ENCODE measurements around the gene TACR2.
"Not testable (repeated sequence)": the region's sequence is repeated elsewhere in the genome, so short reads cannot be mapped to it uniquely, and the experiment has no call there.

TACR2 gene

GRCh38 chr10:69451209-69451783 lies 34.6 kb upstream of the TACR2 start, which contains the start of gene TSPAN15:
Gene TSPAN15 (plus strand): TSS chr10:69451465. CDS start chr10:69451595, 130 bp downstream.
- peak; percentile 48 for FAIRE-seq
- peak; percentile 61 for DNase-seq (ENCODE audit: extremely low spot score, insufficient read length, low read depth)

GRCh38 chr10:69450395-69450794 lies 33.7 kb upstream of the TACR2 start:
- DNase-seq (ENCODE audit: extremely low spot score, insufficient read length, low read depth); FAIRE-seq: not testable (repeated sequence)

DNA sequence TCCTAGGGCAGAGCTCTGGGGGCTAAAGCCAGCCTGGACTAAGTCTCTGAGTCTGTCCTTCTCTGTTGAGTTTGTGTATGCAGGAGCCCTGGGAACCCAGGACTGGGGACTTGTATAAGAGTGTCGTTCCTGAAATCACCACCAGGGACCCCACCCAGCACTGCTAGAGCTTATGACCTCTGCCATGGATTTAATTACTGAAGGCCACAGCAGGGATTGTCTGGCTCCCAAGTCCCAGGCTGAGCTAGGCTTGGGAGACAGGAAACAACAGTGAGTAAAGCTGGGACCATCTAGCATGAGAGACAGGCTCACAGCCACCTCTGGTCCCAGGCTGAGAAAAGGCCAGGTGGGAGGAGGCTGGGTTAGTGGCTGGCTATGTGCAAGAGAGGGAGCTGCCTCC lies 33.1 kb upstream of the TACR2 start:
- FAIRE-seq (no peak), DNase-seq (ENCODE audit: extremely low spot score, insufficient read length, low read depth) (no peak)

DNA sequence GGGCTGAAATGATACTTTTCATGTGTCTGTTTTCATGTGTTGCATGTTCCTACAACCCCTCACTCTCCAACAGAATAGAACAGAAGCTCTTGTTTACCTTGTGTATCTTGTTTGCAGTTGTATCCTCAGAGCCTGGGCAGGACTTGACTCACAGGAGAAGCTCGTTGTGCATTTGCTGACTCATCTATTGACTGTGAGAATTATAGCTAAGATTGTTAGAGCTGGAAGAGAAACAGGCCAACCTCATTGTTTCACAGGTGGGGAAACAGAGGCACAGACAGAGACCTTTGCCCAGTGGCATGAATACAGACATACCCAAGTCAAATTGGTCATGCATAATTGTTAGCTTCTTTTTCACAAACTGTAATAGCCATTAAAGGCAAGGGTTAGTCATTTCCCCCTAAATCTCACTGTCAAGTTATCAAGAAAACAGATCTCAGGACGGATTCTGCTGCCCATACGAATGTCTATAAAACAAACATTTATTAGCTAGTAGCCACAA lies 30.0 kb upstream of the TACR2 start:
- no peak for DNase-seq (ENCODE audit: extremely low spot score, insufficient read length, low read depth)
- no peak for FAIRE-seq

DNA sequence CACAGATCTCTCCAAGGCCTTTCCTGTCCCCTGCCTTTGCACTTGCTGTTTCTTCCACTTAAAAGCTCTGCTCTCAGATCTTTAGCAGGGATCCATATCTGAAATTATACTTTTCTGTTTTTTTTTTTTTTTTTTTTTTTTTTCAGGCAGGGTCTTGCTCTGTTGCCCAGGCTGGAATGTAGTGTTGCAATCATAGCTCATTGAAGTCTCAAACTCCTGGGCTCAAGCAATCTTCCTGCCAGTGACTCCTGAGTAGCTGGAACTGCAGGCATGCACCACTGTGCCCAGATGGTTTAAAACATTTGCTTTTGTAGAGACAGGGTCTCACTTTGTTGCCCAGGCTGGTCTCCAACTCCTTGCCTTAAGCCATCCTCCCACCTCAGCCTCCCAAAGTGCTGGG lies 29.5 kb upstream of the TACR2 start:
- no peak for DNase-seq (ENCODE audit: extremely low spot score, insufficient read length, low read depth)
- FAIRE-seq: no peak

DNA sequence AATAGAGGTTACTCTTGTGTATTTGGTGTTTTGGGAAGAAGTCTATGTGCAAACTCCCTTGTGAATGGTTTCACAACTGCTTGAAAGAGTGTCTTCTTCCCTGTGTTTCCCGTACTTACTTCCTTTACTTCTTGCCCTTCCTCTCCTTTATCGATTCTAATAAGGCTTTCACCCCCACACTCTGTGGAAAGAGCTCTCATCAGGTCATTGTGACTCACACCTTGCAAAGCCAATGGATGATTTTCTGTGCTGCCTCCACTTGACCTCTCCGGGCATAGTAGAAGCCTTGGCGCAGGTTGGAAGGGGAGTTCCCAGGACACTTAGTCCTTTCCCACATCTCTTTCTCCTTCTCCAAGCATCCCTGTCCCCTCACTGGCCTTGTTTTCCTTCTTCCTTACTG lies 28.3 kb upstream of the TACR2 start:
- DNase-seq (ENCODE audit: extremely low spot score, insufficient read length, low read depth) (no peak), FAIRE-seq (no peak)

DNA sequence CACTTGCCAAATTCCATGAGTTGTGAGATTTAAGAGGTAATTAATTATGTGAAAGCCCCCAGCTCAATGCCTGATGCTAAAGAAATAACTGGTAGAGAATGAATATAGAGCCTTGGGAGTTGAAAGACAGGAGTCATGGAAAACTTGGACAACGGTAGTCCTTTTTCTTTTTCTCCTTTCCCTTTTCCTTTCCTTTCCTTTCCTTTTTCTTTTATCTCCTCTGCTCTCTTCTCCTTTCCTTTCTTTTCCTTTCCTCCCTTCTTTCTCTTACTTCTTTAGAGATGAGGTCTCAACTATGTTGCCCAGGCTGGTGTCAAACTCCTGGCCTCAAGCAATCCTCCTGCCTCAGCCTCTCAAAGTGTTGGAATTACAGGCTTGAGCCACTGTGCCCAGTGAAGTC lies 26.6 kb upstream of the TACR2 start:
- DNase-seq (ENCODE audit: extremely low spot score, insufficient read length, low read depth) (no peak), FAIRE-seq (no peak)

DNA sequence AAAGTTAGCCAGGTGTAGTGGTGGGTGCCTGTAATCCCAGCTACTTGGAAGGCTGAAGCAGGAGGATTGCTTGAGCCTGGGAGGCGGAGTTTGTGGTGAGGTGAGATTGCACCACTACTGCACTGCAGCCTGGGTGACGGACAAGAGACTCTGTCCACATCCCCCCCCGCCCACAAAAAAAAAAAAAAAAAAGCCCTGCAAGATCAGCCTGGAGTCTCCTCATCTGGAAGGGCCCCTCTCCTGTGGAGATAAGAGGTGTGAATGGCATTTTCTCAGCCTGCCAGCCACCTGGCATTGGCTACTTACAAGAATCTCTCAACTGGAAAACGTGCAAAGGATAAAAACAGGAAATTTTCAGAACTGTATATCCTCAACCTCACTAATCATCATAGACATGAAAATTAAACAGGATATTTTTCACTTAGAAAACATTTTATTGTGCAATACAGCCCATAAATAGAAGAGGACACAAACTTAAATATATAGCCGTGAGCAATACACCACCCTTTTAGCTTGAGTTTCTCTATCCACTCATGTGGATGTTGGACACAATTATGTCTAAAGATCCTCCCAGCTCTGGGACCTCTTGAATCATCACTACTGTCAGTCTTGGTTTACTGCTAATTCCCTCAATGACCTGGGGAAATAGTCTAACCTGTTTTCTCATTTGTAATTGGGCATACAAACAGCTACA lies 23.2 kb upstream of the TACR2 start:
- FAIRE-seq (no peak), DNase-seq (ENCODE audit: extremely low spot score, insufficient read length, low read depth) (no peak)

GRCh38 chr10:69439350-69439739 lies 22.6 kb upstream of the TACR2 start:
- FAIRE-seq (no peak), DNase-seq (ENCODE audit: extremely low spot score, insufficient read length, low read depth) (no peak)

DNA sequence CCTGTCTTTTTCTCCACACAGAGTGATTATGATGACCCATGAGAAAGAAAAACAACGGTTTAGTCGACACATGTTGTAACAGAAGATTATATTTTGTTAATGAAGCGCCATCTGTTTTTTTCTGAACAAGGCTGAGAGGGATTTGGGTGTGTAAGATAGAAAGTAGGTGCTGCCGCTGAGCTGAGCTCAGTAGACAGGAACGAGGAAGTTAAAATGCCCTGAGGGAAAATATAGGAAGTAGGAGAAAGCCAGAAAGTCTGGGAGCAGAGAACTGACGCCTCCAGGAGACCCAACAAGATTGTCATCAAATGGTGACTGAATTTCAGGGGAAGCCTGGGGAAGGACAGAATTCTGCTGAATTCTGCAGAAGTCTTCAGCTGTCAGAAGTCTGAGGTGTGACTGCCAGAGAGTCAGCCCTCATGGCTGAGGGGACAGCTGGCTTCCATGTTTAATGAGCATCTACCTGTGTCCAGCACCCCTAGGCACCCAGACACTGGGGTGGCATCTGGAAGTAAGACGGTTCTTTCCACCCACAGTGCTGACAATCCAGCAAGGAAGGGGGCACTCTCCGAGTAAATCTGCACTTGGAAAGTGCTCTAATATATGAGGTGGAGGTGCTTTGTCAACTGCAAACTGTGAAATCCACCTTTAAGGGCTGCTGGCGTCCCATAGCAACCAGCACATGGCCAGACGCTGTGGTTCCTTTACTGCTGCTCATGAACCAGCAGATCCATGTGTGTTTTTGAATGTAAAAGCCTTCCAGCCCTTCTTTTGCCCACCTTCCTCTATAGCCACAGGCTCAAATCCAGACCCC lies 22.0 kb upstream of the TACR2 start:
- DNase-seq (ENCODE audit: extremely low spot score, insufficient read length, low read depth) (no peak), FAIRE-seq (no peak)

DNA sequence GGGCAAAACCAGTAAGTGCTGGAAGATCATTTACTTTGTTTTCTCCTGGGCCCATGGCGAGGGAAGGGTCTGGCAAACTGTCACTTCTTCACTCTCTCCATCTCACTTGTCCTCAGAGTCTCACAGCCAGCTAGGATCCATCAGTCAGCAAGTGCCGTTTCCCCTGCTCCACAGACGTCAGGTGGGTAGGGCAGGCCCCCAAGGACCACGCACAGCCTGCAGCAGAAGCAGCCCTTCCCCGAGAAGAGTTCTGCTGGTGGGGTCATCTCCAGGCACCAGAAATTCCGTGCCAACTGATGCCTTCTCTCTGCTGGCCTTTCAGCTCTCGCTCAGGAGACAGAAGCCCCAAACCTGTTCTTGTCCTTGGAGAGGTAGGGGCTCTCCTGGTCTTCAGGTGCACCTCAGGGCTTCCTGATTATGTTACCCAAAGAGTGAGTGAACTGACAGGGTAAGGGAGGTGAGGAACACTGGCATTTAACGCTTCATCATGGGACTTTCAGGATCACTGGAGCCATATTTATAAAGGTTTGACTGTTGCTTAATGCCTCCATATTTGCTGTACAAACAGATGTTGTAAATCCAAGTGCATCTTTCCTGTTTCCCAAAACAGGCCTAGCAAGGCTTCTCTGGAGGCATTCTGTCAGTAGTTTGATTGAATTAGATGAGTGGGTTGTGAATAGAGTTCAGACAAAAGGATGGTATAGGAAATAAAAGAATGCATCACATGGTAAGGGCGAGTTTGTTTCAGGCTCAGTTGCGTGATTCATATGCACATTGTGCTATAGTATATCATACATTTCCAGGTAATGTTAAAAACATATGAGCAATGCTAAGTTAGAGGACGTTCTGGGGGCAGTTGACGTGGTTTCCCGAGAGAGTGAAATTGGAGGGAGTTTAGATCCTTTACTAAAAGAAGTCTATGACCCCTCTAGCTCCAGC lies 20.9 kb upstream of the TACR2 start:
- no peak for FAIRE-seq
- DNase-seq (ENCODE audit: extremely low spot score, insufficient read length, low read depth): no peak

DNA sequence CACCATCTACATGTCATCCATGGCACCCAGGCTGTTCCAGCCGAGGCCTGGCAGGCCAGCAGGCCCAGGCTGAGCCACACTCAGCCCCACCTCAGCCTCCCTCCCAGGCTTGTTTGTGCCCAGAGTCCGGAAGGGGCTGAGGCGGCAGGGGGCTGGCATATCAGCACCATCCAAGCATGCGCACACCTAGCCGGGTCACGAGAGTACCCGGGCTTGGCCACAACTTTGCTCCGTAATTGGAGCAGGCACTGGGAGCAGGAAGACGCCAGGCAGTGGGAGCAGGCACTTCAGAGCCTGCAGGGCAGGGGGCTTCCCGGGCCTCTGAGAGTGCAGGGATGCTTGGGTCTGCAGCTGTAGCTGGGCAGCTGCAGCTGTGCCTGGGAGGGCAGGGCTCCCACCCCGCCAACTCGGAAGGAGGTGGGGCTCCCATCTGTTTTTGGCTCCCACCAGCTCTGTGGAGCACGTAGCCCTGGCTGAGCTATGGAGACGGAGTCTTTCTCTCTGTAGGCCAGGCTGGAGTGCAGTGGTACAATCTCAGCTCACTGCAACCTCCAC lies 19.3 kb upstream of the TACR2 start:
- DNase-seq (ENCODE audit: extremely low spot score, insufficient read length, low read depth): no peak
- FAIRE-seq: no peak

- DNase-seq (ENCODE audit: extremely low spot score, insufficient read length, low read depth) (no peak), FAIRE-seq (no peak)
Measured at GRCh38 chr10:69434926-69435325, 18.2 kb upstream of the TACR2 start.

DNA sequence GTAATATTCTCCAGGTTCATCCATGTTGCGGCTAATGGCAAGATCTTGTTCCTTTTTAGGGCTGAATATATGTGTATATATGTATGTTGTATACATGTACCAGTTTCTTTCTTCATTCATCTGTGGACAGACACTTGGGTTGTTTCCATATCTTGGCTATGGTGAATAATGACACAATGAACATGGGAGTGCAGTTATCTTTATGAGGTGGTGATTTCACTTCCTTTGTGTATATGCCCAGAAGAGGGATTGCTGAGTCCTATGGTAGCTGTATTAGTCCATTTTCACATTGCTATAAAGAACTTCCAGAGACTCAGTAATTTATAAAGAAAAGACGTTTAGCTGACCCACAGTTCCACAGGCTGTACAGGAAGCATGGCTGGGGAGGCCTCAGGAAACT lies 17.5 kb upstream of the TACR2 start:
- no peak for FAIRE-seq

DNA sequence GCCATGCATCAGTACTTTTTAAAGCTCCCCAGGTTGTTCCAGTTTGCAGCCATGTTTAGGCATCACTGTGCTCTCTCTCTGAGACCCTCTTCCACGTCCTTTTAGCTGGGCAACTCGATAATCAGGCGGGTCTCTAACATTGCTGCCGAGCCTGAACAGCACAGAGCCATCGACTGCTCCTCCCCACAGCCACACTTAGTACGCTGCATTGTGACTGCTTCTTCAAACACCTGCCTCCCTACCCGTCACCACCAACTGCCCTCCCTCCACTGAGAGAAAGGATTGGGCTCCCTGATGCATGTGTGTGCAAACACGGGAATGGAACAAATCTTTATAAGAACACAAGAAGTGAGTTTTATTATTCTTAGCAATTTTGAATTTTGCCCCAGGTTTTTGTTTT lies 11.4 kb upstream of the TACR2 start:
- FAIRE-seq (no peak), DNase-seq (ENCODE audit: extremely low spot score, insufficient read length, low read depth) (no peak)

More for the DNA sequence above, 17.5 kb upstream of the TACR2 start:
- DNase-seq (ENCODE audit: extremely low spot score, insufficient read length, low read depth): no peak

DNA sequence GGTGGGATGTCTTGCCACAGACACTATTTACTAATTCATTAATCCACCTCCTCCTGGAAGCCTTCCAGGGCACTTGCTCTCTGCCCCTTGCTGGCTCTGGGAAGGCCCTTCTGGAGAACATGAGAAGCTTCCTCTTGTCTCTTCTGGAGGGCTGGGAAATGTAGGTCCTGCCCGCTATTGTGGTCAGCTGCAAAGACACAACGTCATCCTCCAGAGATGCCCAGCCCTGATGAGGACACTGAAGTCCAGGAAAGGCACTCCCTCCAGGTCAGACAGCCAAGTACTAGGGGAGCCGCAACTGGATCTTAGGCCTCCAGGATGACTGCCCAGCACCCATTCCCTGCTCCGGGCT lies 9.6 kb upstream of the TACR2 start:
- no peak for FAIRE-seq
- no peak for DNase-seq (ENCODE audit: extremely low spot score, insufficient read length, low read depth)

GRCh38 chr10:69425511-69426298 lies 9.0 kb upstream of the TACR2 start:
- DNase-seq (ENCODE audit: extremely low spot score, insufficient read length, low read depth): no peak
- no peak for FAIRE-seq

- FAIRE-seq: peak; percentile 31
Measured at GRCh38 chr10:69425041-69425440, 8.3 kb upstream of the TACR2 start.

DNA sequence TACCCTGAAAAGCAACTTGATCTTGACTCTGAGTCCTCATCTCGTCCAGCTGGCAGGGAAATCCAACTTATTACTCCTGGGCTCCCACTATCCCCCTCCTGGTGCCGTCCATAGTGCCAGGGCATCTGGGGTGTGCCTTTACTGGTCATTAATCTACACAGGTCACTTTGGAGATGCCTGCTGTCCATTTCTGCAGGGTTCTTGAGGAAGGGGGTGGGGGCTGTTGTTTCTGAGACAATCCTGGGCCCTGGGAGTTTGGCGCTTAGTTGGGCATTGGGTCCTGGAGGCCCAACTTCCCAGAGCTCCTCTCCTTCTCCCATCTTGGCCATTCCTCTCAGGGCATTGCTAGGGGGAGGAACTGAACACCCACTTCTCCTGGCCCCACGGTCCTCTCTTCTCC lies 6.0 kb upstream of the TACR2 start:
- no peak for DNase-seq (ENCODE audit: extremely low spot score, insufficient read length, low read depth)
- FAIRE-seq: no peak

More at GRCh38 chr10:69425041-69425440, 8.3 kb upstream of the TACR2 start:
- no peak for DNase-seq (ENCODE audit: extremely low spot score, insufficient read length, low read depth)
